NCI-H226 (cell line): ENCODE results near the gene PIAS4.

Experiments used
- DNase-seq: peaks from one replicate; pipeline ENCODE4 v3.0.0-alpha.2; 2015

The PIAS4 gene

GRCh38 chr19:4043401-4043800 lies 35.9 kb downstream of the PIAS4 start:
- DNase-seq = no peak

GRCh38 chr19:4043966-4044715 lies 36.6 kb downstream of the PIAS4 start:
- no peak for DNase-seq

GRCh38 chr19:4044990-4045465 lies 37.5 kb downstream of the PIAS4 start:
- DNase-seq = no peak

- DNase-seq = no peak
Measured at GRCh38 chr19:4045597-4046361, 38.2 kb downstream of the PIAS4 start.

GRCh38 chr19:4046362-4046691 lies 38.8 kb downstream of the PIAS4 start:
- DNase-seq = no peak

GRCh38 chr19:4046946-4047683 lies 39.6 kb downstream of the PIAS4 start:
- no peak for DNase-seq

GRCh38 chr19:4049432-4049831 lies 41.9 kb downstream of the PIAS4 start:
- no peak for DNase-seq

- DNase-seq = no peak
Measured at GRCh38 chr19:4051175-4052101, 43.9 kb downstream of the PIAS4 start.

- DNase-seq = no peak
Measured at GRCh38 chr19:4052114-4052992, 44.8 kb downstream of the PIAS4 start.

- no peak for DNase-seq
Measured at GRCh38 chr19:4052993-4053422, 45.5 kb downstream of the PIAS4 start.

- DNase-seq = no peak
Measured at GRCh38 chr19:4053423-4054324, 46.1 kb downstream of the PIAS4 start.

GRCh38 chr19:4054441-4055208 lies 47.1 kb downstream of the PIAS4 start:
- DNase-seq = no peak

GRCh38 chr19:4055209-4055552 lies 47.6 kb downstream of the PIAS4 start:
- DNase-seq = no peak

GRCh38 chr19:4057931-4058692 lies 50.6 kb downstream of the PIAS4 start:
- peak; percentile 68 for DNase-seq

- no peak for DNase-seq
Measured at GRCh38 chr19:4058693-4059452, 51.3 kb downstream of the PIAS4 start.

GRCh38 chr19:4059453-4059871 lies 51.9 kb downstream of the PIAS4 start:
- no peak for DNase-seq

GRCh38 chr19:4059891-4060620 lies 52.5 kb downstream of the PIAS4 start:
- peak; percentile 73 for DNase-seq
